Testis (tissue), 2 donors: ENCODE data around the gene SYT1.

Source experiments
- POLR2A ChIP-seq: fragments of 450-650 bp; IDR thresholded peaks from one replicate; pipeline ENCODE4 v1.6.1; 2017; ENCODE audit warnings: antibody characterized with exemption, mild to moderate bottlenecking, moderate library complexity
- TF ChIP-seq, protein P1 (sequence below), 3 experiments: fragments of 450-650 bp in 2 of 3; fragments of 200-600 bp in 1 of 3; sonication (generic) in 1 of 3; IDR thresholded peaks; one replicate each; pipeline ENCODE4 v1.5.1; 2016 to 2019; ENCODE audit warnings: antibody characterized with exemption in 3 of 3, mild to moderate bottlenecking in 2 of 3, moderate library complexity in 1 of 3

DNA sequence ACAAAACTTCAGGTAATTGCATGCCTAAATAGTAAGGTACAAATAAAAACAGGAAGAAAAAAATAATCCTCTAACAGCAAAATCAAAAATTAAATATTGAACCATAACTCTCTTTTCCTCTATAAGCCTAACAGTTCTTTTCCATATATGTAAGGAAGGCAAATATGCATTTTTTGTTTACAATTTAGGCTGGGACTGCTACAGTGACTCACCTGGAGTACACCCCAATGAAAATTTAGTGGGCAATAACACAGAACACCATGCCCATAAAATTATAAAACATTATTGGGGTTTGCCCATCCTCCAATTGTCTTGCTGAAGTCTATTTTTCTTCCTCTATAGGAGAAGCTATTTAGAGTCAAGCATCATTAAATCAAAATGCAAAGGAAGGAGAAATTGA is 549.2 kb downstream of the SYT1 start:
- TF ChIP-seq, protein P1, sequence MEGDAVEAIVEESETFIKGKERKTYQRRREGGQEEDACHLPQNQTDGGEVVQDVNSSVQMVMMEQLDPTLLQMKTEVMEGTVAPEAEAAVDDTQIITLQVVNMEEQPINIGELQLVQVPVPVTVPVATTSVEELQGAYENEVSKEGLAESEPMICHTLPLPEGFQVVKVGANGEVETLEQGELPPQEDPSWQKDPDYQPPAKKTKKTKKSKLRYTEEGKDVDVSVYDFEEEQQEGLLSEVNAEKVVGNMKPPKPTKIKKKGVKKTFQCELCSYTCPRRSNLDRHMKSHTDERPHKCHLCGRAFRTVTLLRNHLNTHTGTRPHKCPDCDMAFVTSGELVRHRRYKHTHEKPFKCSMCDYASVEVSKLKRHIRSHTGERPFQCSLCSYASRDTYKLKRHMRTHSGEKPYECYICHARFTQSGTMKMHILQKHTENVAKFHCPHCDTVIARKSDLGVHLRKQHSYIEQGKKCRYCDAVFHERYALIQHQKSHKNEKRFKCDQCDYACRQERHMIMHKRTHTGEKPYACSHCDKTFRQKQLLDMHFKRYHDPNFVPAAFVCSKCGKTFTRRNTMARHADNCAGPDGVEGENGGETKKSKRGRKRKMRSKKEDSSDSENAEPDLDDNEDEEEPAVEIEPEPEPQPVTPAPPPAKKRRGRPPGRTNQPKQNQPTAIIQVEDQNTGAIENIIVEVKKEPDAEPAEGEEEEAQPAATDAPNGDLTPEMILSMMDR (IDR thresholded peaks at IDR 0.05), result no peak
- TF ChIP-seq POLR2A, result no peak
